Stimulated activated CD8-positive, alpha-beta memory T cell treated with anti-CD3 and anti-CD28 coated beads, Interleukin-15, amount 100 ng/mL, for 48 hours (primary cell): ENCODE results near the gene ARRDC3.
"Not testable (repeated sequence)": the region's sequence is repeated elsewhere in the genome, so short reads cannot be mapped to it uniquely, and the experiment has no call there.

Source experiments
- DNase-seq, 2 donors: peaks; one replicate each; pipeline ENCODE4 v3.0.0-alpha.2; 2020; ENCODE audit warnings: low read depth in 2 of 2

Gene ARRDC3

GRCh38 chr5:91359962-91360609 lies 23.0 kb downstream of the ARRDC3 start:
- no peak for DNase-seq

GRCh38 chr5:91357806-91358205 lies 25.3 kb downstream of the ARRDC3 start:
- no peak for DNase-seq

GRCh38 chr5:91357012-91357634 lies 26.0 kb downstream of the ARRDC3 start:
- DNase-seq = no peak

- DNase-seq = not testable (repeated sequence)
These were observed 28.2 kb downstream of the ARRDC3 start for GRCh38 chr5:91354867-91355266.

GRCh38 chr5:91352831-91353695 lies 30.1 kb downstream of the ARRDC3 start:
- DNase-seq = no peak

GRCh38 chr5:91345461-91345860 lies 37.7 kb downstream of the ARRDC3 start:
- no peak for DNase-seq

GRCh38 chr5:91344661-91345200 lies 38.4 kb downstream of the ARRDC3 start:
- DNase-seq = not testable (repeated sequence)

- DNase-seq = no peak
These were observed 39.2 kb downstream of the ARRDC3 start for GRCh38 chr5:91343916-91344315.

GRCh38 chr5:91342931-91343330 lies 40.2 kb downstream of the ARRDC3 start:
- not testable (repeated sequence) for DNase-seq

- no peak for DNase-seq
These were observed 42.0 kb downstream of the ARRDC3 start for GRCh38 chr5:91341154-91341553.

GRCh38 chr5:91340532-91340931 lies 42.6 kb downstream of the ARRDC3 start:
- DNase-seq = no peak

GRCh38 chr5:91339063-91339705 lies 43.9 kb downstream of the ARRDC3 start:
- no peak for DNase-seq

- no peak for DNase-seq
These were observed 50.7 kb downstream of the ARRDC3 start for GRCh38 chr5:91332267-91333045.

- no peak for DNase-seq
These were observed 51.4 kb downstream of the ARRDC3 start for GRCh38 chr5:91331705-91332104.

- DNase-seq = no peak
These were observed 53.8 kb downstream of the ARRDC3 start for GRCh38 chr5:91329283-91329682.

GRCh38 chr5:91328743-91329142 lies 54.4 kb downstream of the ARRDC3 start:
- DNase-seq = no peak

GRCh38 chr5:91322981-91323380 lies 60.1 kb downstream of the ARRDC3 start:
- DNase-seq = not testable (repeated sequence)

GRCh38 chr5:91319667-91320066 lies 63.5 kb downstream of the ARRDC3 start:
- DNase-seq = no peak

- no peak for DNase-seq
These were observed 64.4 kb downstream of the ARRDC3 start for GRCh38 chr5:91318724-91319123.
